ENCODE data around the gene POU2AF2.

GRCh38 chr11:111305162-111305802, 59.8 kb downstream of the POU2AF2 start:
- TF ChIP-seq ZNF670 (tag by site-specific recombination; IDR thresholded peaks at IDR 0.05; ENCODE audit: low read depth) (no peak), CTCF (tag by site-specific recombination; IDR thresholded peaks at IDR 0.05) (no peak), ZNF423 (tag by site-specific recombination; IDR thresholded peaks at IDR 0.05) (no peak), BCL11B (tag by site-specific recombination; IDR thresholded peaks at IDR 0.05; ENCODE audit: low read depth) (no peak), HOXD13 (CRISPR knock-in tag; IDR thresholded peaks at IDR 0.05; ENCODE audit: borderline replicate concordance) (no peak)
- TF ChIP-seq, protein P1, sequence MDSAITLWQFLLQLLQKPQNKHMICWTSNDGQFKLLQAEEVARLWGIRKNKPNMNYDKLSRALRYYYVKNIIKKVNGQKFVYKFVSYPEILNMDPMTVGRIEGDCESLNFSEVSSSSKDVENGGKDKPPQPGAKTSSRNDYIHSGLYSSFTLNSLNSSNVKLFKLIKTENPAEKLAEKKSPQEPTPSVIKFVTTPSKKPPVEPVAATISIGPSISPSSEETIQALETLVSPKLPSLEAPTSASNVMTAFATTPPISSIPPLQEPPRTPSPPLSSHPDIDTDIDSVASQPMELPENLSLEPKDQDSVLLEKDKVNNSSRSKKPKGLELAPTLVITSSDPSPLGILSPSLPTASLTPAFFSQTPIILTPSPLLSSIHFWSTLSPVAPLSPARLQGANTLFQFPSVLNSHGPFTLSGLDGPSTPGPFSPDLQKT (IDR thresholded peaks at IDR 0.05; ENCODE audit: borderline replicate concordance, low read depth, low read length) = no peak
- TF ChIP-seq, protein P2, sequence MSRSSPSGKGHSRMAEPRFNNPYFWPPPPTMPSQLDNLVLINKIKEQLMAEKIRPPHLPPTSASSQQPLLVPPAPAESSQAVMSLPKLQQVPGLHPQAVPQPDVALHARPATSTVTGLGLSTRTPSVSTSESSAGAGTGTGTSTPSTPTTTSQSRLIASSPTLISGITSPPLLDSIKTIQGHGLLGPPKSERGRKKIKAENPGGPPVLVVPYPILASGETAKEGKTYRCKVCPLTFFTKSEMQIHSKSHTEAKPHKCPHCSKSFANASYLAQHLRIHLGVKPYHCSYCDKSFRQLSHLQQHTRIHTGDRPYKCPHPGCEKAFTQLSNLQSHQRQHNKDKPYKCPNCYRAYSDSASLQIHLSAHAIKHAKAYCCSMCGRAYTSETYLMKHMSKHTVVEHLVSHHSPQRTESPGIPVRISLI (tag by site-specific recombination; IDR thresholded peaks at IDR 0.05) = no peak

Measured in HEK293 (cell line).